GM10847 (cell line): ENCODE data around the gene HERC2.

Experiments
- POLR2A ChIP-seq: IDR thresholded peaks from 2 replicates; pipeline ENCODE4 v1.6.1; 2011; ENCODE audit not compliant: insufficient read length; ENCODE audit errors: extremely low read depth

HERC2 gene

DNA sequence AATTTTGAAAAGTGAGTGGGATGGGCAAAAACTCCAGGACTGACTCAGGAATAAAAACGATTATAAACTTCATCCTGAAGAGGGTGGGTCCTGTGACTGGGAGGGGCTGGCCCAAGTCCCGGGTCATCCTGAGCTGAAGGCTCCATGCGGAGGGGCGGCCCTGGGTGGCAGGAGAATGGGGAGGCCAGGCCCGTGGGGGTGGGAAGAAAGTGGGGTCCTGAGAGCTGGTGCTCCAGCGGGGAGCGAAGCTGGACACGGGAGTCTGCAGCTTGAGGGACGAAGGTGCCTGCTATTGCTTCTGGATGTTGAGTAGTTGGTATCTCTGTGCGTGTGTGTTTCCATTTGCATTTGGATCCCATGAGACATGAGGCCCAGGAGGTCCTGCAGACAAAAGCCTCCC, 218.1 kb downstream of the HERC2 start:
- TF ChIP-seq POLR2A, result no peak

DNA sequence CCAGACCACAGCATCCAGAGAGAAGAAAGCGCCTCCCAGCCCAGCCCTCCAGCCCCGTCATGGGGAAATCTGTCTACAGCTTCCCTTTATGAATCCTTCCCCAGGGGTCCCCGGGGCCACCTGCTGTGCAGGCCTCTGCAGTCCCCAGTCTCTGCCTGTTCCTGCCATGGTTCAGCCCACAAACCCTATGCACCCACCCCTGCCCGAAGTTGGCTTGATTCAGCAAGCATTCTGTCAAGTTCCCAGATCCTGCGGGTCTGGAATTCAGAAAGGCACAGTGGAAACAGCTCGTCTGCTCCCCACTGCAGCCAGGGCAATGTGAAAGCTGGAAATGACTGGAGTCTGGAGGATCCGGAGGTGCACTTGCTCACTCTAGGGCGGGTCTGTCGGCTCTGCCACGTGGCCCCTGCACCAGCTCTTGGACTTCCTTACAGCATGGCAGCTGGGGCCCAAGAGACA, 220.0 kb downstream of the HERC2 start:
- no peak for TF ChIP-seq POLR2A

DNA sequence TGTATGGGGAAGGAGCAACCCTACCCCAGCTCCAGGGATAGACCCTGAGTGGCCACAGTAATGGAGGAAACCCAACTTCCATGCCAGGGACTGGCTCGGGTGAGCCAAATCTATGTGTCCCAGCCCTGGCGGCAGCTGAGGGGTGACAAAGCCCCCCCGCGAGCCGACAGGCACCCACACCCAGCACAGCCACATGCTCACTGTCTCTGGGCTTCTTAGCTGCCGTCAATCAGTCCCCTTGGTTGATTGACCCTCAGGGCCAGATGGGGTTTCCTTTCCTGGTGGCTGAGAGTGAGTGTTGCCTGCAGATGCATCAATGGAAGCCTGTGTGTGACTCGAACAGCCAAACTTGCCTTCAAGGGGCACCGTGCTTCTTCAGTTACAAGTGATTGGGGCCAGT, 220.8 kb downstream of the HERC2 start:
- TF ChIP-seq POLR2A, result no peak

DNA sequence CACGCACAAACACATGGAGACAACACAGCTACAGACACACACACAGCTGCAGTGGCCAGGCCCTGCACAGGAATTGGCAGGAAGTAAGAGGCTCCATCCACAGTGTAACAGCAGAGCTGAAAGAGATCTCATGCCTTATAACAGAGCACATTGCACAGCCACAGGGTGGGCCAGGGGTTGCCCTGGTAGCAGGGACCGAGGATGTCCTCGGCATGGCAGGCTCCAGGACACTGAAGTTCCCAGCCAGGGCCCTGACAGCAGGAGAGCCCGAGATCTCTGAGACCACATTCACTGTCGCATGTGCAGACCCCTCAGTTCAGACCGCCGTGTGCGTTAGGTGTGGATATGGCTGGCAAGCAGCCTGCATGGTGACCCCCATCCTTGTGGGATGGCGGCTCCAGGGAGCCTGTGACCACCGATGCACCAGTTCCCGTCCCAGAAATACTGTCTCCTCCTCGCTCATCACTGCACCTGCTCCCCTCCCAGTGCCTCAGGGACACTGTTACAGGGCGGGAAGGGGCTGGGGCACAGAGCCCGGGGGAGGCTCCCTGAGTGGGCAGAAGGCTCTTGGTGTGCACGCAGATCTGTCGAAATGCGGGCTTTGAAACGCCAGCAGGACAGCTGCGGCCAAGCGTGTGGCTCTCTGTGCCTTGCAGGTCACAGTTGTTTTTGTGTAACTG, 221.3 kb downstream of the HERC2 start:
- TF ChIP-seq POLR2A, result no peak

- TF ChIP-seq POLR2A, result no peak
These were observed 222.3 kb downstream of the HERC2 start for GRCh38 chr15:28099555-28100140.

DNA sequence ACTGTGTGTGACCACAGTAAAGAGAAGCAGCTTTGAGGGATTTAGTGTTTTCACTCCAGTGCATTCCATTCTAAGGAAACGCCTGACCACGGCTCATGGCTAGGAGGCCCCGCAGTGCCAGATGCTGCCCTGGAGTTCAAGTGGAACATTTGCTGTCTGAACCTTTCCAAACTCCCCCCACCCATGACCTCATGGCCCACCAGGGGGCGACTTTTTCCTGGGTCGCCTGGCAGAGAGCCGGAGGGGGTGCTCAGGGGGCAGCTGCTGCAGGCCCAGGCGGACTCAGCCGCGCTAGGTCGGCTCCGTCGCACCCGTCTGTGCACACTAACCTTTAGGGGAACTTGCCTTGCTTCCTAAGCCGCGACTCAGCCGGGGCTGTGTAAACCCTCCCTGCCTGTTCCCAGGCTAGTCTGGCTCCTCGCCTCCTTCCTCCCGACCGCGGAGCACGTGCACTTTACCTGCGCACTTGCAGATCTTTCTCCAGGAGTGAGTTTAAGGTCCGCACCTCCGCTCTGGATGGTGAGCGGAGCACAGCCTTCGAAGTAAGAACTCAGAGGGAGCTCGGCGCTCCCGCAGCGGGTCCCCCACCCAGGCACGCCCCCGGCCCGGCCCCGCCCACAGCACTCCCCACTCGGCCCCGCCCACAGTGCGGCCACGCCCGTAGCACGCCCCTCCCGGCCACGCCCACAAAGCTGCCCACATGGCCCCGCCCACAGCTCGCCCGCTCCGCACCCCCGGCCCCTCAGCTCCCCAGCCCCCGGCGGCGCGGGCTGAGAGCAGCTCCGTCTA, 223.0 kb downstream of the HERC2 start, which contains the start of gene OCA2:
Gene OCA2, minus strand, starts transcription at position 550 of the 789 bp plus-strand sequence. CDS start 17,441 bp downstream, outside the sequence.
- TF ChIP-seq POLR2A, result no peak

- TF ChIP-seq POLR2A, result no peak
These were observed 223.6 kb downstream of the HERC2 start for GRCh38 chr15:28098360-28098765.

GRCh38 chr15:28097656-28098359, 224.2 kb downstream of the HERC2 start:
- TF ChIP-seq POLR2A, result no peak

GRCh38 chr15:28096670-28097431, 225.1 kb downstream of the HERC2 start:
- no peak for TF ChIP-seq POLR2A

DNA sequence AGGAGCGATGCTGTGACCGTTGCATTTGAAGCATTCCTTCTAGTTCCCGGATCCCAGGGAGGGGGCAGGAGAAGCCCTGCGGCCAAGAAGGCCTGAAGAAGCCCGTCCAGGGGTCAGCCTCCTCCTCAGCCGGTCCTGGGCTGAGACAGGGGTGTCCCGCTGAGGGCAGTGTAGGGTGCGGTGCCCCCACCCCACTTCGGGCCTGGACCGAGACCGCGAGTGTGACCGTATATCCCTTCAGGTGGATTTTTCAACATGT, 225.6 kb downstream of the HERC2 start:
- no peak for TF ChIP-seq POLR2A

DNA sequence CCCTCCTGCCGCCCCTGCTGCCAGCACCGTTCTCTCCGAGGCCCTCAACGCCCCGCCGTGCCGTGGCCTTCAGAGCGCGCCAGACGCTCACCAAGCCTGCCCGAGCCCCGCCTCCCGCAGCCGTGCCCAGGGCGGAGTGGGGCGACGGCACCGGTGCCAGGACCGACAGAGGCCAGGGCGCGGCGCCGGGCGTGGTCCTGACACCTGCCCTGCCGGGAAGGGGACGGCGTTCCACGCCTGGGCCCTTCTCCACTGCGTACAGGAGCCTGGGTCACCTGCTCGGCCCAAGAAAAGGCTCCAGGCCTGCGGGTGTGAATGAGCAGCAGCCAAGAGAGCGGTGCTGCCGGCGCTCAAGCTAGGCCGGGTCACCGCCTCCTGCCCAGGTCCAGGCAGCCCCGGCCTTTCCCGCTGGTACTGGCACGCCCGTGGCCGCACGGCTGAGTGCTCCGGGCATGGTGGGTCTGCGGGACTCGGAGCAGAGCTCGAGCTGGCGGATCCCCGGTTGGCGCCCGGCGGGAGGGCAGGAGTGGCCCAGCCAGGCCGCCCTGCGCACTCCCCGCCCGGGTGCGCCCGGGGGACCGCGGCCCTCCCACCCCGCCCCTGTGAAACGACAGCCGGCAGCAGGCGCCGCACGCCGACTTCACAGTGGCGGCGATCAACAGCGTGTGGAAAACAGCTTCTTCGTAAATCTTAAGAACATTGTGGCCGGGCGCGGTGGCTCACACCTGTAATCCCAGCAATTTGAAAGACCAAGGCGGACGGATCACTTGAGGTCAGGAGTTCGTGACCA, 227.1 kb downstream of the HERC2 start:
- no peak for TF ChIP-seq POLR2A

GRCh38 chr15:28093752-28094535, 228.0 kb downstream of the HERC2 start:
- no peak for TF ChIP-seq POLR2A

DNA sequence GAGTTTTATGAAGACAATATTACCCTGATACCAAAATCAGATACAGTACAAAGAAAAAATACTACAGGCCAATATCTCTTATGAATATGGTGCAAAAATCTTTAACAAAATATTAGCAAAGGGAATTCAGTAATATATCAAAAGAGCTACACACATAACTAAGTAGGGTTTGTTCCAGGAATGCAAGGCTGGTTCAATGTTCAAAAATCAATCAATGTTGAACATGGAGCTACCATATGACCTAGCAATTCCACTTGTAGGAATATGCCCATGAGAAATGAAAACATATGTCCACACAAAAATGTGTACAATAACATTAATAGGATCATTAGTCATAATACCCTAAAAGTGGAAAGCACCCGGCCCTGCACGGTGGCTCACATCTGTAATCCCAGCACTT, 230.7 kb downstream of the HERC2 start:
- no peak for TF ChIP-seq POLR2A
